ENCODE results near the gene RREB1. TPM values are rescaled to one million over a fixed set of nuclear protein-coding genes. Genes with fewer than 3 reads are reported as not detected.

The RREB1 gene, protein sequence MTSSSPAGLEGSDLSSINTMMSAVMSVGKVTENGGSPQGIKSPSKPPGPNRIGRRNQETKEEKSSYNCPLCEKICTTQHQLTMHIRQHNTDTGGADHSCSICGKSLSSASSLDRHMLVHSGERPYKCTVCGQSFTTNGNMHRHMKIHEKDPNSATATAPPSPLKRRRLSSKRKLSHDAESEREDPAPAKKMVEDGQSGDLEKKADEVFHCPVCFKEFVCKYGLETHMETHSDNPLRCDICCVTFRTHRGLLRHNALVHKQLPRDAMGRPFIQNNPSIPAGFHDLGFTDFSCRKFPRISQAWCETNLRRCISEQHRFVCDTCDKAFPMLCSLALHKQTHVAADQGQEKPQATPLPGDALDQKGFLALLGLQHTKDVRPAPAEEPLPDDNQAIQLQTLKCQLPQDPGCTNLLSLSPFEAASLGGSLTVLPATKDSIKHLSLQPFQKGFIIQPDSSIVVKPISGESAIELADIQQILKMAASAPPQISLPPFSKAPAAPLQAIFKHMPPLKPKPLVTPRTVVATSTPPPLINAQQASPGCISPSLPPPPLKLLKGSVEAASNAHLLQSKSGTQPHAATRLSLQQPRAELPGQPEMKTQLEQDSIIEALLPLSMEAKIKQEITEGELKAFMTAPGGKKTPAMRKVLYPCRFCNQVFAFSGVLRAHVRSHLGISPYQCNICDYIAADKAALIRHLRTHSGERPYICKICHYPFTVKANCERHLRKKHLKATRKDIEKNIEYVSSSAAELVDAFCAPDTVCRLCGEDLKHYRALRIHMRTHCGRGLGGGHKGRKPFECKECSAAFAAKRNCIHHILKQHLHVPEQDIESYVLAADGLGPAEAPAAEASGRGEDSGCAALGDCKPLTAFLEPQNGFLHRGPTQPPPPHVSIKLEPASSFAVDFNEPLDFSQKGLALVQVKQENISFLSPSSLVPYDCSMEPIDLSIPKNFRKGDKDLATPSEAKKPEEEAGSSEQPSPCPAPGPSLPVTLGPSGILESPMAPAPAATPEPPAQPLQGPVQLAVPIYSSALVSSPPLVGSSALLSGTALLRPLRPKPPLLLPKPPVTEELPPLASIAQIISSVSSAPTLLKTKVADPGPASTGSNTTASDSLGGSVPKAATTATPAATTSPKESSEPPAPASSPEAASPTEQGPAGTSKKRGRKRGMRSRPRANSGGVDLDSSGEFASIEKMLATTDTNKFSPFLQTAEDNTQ (N-terminal part only)
- total RNA-seq (10 to 100 TPM; 43.0 to 43.4 TPM), polyA plus RNA-seq (1 to 10 TPM in 1 of 2 donors, under 1 TPM in 1; 0.50 to 7.4 TPM)

DNA sequence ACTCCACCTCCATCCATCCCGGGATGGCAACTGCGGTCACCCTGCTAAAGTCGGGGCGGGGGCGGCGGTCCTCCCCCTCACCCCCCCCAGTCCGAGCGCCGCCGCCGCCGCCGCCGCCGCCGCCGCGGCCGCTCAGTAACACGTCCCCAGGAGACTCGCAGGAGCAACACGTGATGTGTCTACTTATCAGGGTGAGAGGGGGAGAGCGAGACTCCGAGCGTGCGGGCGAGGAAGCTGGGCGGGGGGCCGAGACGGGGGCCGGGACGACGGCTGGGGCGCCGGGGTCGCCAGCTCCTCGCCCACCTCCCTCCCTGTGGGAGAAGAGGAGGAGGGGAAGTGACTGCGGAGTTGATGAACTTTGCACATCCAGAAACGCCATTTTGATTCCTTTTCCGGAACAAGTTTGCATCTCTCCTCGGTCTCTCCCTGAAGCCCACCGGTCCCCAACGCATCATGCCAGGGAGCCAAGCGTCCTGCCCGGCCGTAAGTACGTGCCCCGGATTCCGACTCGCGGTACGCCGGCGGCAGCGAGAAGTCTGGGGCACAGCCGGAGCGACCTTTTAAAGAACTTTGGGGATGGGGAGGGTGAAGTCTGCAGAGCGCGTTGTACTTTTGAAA is at the start of gene RREB1:
TSS of gene RREB1 (plus strand) at position 384 of the 618 bp plus-strand sequence. CDS start 73,951 bp downstream, outside the sequence.
- CTCF ChIA-PET (ENCODE audit: partially characterized antibody), result interaction anchor here (1.9 kb wide), 1 partner anchor 33 kb away, joined by 6 read pairs; no protein-coding TSS in a partner anchor

DNA sequence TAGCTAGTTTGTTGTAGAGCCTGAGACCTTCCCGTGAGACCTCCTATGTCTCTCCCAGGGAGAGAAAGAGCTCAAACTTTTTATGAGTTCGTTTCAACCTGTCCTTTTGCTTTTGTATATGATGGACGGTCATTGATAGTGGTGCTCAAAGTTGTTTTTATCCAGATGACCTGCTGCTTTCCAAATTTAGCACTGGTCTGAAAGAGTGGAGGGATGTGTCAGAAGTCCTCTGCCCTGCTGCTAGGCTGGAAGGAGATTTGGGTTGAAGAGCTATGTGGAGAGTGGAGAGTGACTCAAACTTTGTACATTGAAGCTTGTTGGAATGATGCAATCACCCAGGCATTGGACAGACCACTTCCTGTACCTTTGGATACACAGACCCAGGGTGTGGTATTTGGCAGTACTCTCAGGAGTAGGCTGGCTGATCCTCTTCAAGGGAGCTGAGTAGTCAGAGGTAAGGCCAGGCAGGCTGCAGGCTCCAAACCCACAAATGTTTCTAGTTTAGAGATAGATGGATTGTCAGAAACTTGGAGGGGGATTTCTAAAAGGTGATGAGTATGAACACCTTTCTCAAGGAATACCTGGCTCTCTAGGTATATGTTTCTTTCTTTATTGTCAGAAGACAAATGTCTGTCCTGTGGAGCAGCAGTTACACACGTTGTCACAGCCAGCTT is 49.4 kb upstream of the RREB1 start:
- H3K27ac Mint-ChIP-seq, result peak overlapping the region in 1 of 7 donors; percentile 34
- no peaks in the 10 kb centered on the region for H3K4me1 ChIP-seq (ENCODE audit: insufficient read depth, low read length)
- no peak overlapping the region for H3K27ac ChIP-seq (ENCODE audit: low read depth, low read length)
- DNase-seq, result no peak
- H3K4me3 Mint-ChIP-seq, result no peak overlapping the region
- intact Hi-C loops (cut with micrococcal nuclease), result no loop called here
- no peaks in the 10 kb centered on the region for H3K9me3 ChIP-seq (ENCODE audit: control insufficient read depth in 1 of 2, low read length in 2 of 2)
- no peaks in the 10 kb centered on the region for H3K27me3 Mint-ChIP-seq
- peaks cover 0 to 2% (median 0%) of the 10 kb centered on the region in 4 donors for H3K4me1 Mint-ChIP-seq
- H3K9me3 Mint-ChIP-seq, result no peaks in the 10 kb centered on the region
- no peak overlapping the region for H3K4me3 ChIP-seq (ENCODE audit: low read length in 2 of 2)
- no peaks in the 10 kb centered on the region for H3K27me3 ChIP-seq (ENCODE audit: insufficient read depth, low read length)
- CTCF ChIA-PET (ENCODE audit: partially characterized antibody), result interaction anchor here (1.5 kb wide), 1 partner anchor 184 kb away, joined by 3 read pairs; no protein-coding TSS in a partner anchor
- H3K36me3 ChIP-seq (ENCODE audit: insufficient read depth, low read length), result no peaks in the 10 kb centered on the region
- no peaks in the 10 kb centered on the region for H3K36me3 Mint-ChIP-seq
- POLR2A ChIA-PET (ENCODE audit: partially characterized antibody), result no interaction called here

More for the DNA sequence above, at the start of gene RREB1:
- Histone ChIP-seq H3K27me3 (ENCODE audit: insufficient read depth, low read length) (no peaks in the 10 kb centered on the region), H3K4me3 (ENCODE audit: low read length in 2 of 2) (peak within 1 kb of the TSS; percentile 82 to 99), H3K27ac (ENCODE audit: low read depth, low read length) (peak within 1 kb of the TSS; percentile 74), H3K4me1 (ENCODE audit: insufficient read depth, low read length) (peaks cover 36% of the 10 kb centered on the region), H3K9me3 (ENCODE audit: control insufficient read depth in 1 of 2, low read length in 2 of 2) (no peaks in the 10 kb centered on the region), H3K36me3 (ENCODE audit: insufficient read depth, low read length) (no peaks in the 10 kb centered on the region)
- Mint-ChIP-seq H3K36me3 (peaks cover 0 to 19% of the 10 kb centered on the region in 2 donors), H3K27ac (peak within 1 kb of the TSS; percentile 94 to 96 (median 95)), H3K4me3 (peak within 1 kb of the TSS; percentile 94 to 97 (median 96)), H3K4me1 (peaks cover 30 to 44% (median 36%) of the 10 kb centered on the region in 4 donors), H3K9me3 (no peaks in the 10 kb centered on the region), H3K27me3 (no peaks in the 10 kb centered on the region)
- POLR2A ChIA-PET (ENCODE audit: partially characterized antibody), result interaction anchor here (1.4 to 7.1 kb wide), 7 partner anchors 11 to 55 kb away, joined by 3 to 58 read pairs (median 14); no protein-coding TSS in a partner anchor
- peak; percentile 54 to 77 (median 64) for DNase-seq
- intact Hi-C loops (cut with micrococcal nuclease), result loop anchor here (1.0 to 10.0 kb wide), 7 partner anchors 20 to 1845 kb away; partner anchors contain the start of genes FARS2 and LYRM4

DNA sequence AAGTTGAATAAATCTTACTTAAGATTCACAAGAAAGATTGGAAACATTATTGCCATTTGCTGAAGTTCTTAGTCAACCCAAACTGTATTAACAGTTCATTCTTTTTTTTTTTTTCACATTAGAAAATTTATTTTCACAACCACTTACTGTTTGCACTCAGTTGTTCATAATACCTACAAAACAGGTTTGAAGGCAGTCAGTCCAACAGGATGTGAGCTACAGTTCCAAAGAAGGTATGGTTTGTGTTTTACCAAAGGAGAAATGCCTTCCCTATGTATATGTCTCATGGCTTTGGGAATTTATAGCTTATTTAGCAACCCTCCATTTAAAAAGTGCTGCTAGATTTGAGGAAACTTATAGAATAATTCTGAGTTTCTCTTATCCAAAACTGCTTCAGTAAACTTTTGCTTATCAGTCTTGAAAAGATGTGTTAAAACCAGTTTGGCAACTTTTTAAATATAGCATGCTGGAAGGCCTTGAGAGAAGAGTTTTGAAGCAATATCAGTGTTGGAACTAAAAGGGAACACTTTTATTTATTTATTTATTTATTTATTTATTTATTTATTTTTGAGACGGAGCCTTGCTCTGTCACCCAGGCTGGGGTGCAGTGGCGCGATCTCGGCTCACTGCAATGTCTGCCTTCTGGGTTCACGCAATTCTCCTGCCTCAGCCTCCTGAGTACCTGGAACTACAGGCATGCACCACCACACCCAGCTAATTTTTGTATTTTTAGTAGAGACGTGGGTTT is 46.8 kb upstream of the RREB1 start:
- POLR2A ChIA-PET (ENCODE audit: partially characterized antibody), result interaction anchor here (0.9 kb wide), 1 partner anchor 12 kb away, joined by 3 read pairs; no protein-coding TSS in a partner anchor
- Histone ChIP-seq H3K27ac (ENCODE audit: low read depth, low read length) (no peak overlapping the region), H3K4me1 (ENCODE audit: insufficient read depth, low read length) (no peaks in the 10 kb centered on the region), H3K9me3 (ENCODE audit: control insufficient read depth in 1 of 2, low read length in 2 of 2) (no peaks in the 10 kb centered on the region), H3K4me3 (ENCODE audit: low read length in 2 of 2) (no peak overlapping the region), H3K36me3 (ENCODE audit: insufficient read depth, low read length) (no peaks in the 10 kb centered on the region), H3K27me3 (ENCODE audit: insufficient read depth, low read length) (no peaks in the 10 kb centered on the region)
- DNase-seq, result no peak
- intact Hi-C loops (cut with micrococcal nuclease), result no loop called here
- H3K4me3 Mint-ChIP-seq, result no peak overlapping the region
- H3K27ac Mint-ChIP-seq, result no peak overlapping the region
- H3K36me3 Mint-ChIP-seq, result no peaks in the 10 kb centered on the region
- no peaks in the 10 kb centered on the region for H3K27me3 Mint-ChIP-seq
- no peaks in the 10 kb centered on the region for H3K9me3 Mint-ChIP-seq
- H3K4me1 Mint-ChIP-seq, result peaks cover 0 to 2% (median 0%) of the 10 kb centered on the region in 4 donors
- CTCF ChIA-PET (ENCODE audit: partially characterized antibody), result no interaction called here

DNA sequence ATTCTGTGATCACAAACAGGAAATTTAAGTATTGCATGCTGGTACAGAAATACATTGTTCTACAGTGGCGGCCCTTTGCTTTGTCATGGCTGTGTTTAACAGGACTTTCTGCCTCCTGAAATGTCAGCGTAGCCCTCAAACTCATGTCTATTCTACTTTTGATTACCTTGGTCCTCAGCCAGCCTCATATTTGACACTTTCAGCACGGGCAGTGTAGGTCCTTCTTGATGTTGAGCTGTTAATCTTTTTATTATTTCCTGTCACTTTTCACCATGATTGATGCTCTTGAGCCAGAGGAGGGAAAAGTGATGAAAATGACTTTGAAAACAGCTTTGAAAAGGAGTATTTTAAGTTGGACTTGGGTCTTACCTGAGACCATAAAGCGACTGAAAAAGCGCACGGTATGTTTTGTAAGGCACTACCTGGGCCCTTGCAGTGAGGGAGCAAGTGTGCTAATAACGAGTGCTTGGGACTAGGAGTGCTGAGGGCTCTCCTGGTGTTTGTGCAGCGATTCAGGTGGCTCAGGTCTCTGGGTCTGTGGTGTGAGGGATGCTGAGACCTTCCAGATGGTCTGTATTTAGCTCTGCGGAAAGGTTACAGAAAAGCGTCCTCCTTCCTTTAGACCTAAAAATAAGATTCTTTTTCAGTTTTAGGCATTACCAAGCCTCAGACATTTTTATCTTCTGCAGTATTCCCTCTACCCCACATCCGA is 45.2 kb upstream of the RREB1 start:
- Histone ChIP-seq H3K27me3 (ENCODE audit: insufficient read depth, low read length) (no peaks in the 10 kb centered on the region), H3K9me3 (ENCODE audit: control insufficient read depth in 1 of 2, low read length in 2 of 2) (no peaks in the 10 kb centered on the region), H3K27ac (ENCODE audit: low read depth, low read length) (no peak overlapping the region), H3K36me3 (ENCODE audit: insufficient read depth, low read length) (no peaks in the 10 kb centered on the region), H3K4me3 (ENCODE audit: low read length in 2 of 2) (no peak overlapping the region), H3K4me1 (ENCODE audit: insufficient read depth, low read length) (no peaks in the 10 kb centered on the region)
- Mint-ChIP-seq H3K27me3 (no peaks in the 10 kb centered on the region), H3K9me3 (no peaks in the 10 kb centered on the region), H3K4me3 (no peak overlapping the region), H3K36me3 (no peaks in the 10 kb centered on the region), H3K27ac (peak overlapping the region in 2 of 7 donors; percentile 41 to 48), H3K4me1 (no peaks in the 10 kb centered on the region)
- intact Hi-C loops (cut with micrococcal nuclease), result no loop called here
- ChIA-PET CTCF (ENCODE audit: partially characterized antibody) (no interaction called here), POLR2A (ENCODE audit: partially characterized antibody) (no interaction called here)
- no peak for DNase-seq

DNA sequence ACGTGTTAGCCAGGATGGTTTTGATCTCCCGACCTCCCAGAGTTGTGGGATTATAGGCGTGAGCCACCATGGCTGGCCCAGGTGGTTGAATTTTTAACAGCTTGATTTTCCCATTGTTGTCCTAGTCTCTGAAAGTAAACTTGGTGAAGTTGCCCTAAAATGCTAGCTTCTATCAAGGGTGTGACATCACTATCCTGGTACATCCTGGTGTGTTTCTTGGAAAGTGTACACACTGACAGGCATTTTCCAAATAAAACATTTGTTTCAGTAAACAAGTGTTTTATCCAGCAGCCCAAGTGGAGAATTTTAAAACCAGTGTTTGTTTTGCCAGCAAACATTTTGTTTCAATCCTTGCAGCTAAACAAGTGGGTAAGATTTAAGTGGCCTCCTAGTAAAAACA is 40.5 kb upstream of the RREB1 start:
- Mint-ChIP-seq H3K36me3 (no peaks in the 10 kb centered on the region), H3K27ac (no peak overlapping the region), H3K9me3 (no peaks in the 10 kb centered on the region), H3K4me3 (no peak overlapping the region), H3K27me3 (peaks cover 0 to 5% of the 10 kb centered on the region in 2 donors), H3K4me1 (no peaks in the 10 kb centered on the region)
- H3K27me3 ChIP-seq (ENCODE audit: insufficient read depth, low read length), result no peaks in the 10 kb centered on the region
- ChIA-PET CTCF (ENCODE audit: partially characterized antibody) (no interaction called here), POLR2A (ENCODE audit: partially characterized antibody) (interaction anchor here (0.7 kb wide), 1 partner anchor 15 kb away, joined by 4 read pairs; no protein-coding TSS in a partner anchor)
- no peak overlapping the region for H3K4me3 ChIP-seq (ENCODE audit: low read length in 2 of 2)
- no peak for DNase-seq
- no peak overlapping the region for H3K27ac ChIP-seq (ENCODE audit: low read depth, low read length)
- intact Hi-C loops (cut with micrococcal nuclease), result no loop called here
- no peaks in the 10 kb centered on the region for H3K4me1 ChIP-seq (ENCODE audit: insufficient read depth, low read length)
- H3K36me3 ChIP-seq (ENCODE audit: insufficient read depth, low read length), result no peaks in the 10 kb centered on the region
- no peaks in the 10 kb centered on the region for H3K9me3 ChIP-seq (ENCODE audit: control insufficient read depth in 1 of 2, low read length in 2 of 2)
